Endothelial cell of umbilical vein (primary cell): Measurements from ENCODE around the gene PPP1R3G. TPM values are rescaled to one million over a fixed set of nuclear protein-coding genes. Genes with fewer than 3 reads are reported as not detected.

ENCODE experiments used
- BruUV-seq: library from RNA; stranded (reverse); fragments of 400-500 nt; replicated peaks from 2 replicates; lab custom pipeline; 2021; lab: Mats Ljungman, UMichigan
- CTCF ChIA-PET: fragments of 300-600, 350-600 bp; sonication (Branson Sonifier 250); formaldehyde crosslinking; loops from one replicate; lab custom pipeline; 2021; ENCODE audit warnings: antibody characterized with exemption, inconsistent platforms; lab: Charles Lee
- POLR2A ChIA-PET: fragments of 300-600, 350-600 bp; sonication (Branson Sonifier 250); formaldehyde crosslinking; loops from one replicate; lab custom pipeline; 2021; ENCODE audit warnings: antibody characterized with exemption, inconsistent platforms; lab: Charles Lee
- DNase-seq: peaks from one replicate; pipeline ENCODE4 v3.0.0-alpha.2; 2011; ENCODE audit warnings: low read depth, low spot score
- FAIRE-seq: peaks from 2 replicates; lab custom pipeline; 2011; peaks lifted over from hg19 to GRCh38; lab: Jason Lieb, UNC
- H2AFZ ChIP-seq: 2 replicates; pipeline ENCODE4 v1.6.0; 2012; ENCODE audit warnings: low read depth, low read length, control low read depth, inconsistent platforms
- H3K27ac ChIP-seq: 2 replicates; pipeline ENCODE4 v1.5.1; 2011; ENCODE audit warnings: low read depth, mild to moderate bottlenecking, control low read depth, low read length, moderate library complexity; ENCODE audit not compliant: insufficient read depth
- H3K27me3 ChIP-seq, 2 experiments: 2 replicates each; pipeline versions ENCODE4 v1.6.0 to v1.6.1; 2011; ENCODE audit warnings: low read length in 2 of 2, mixed read lengths in 1 of 2; ENCODE audit not compliant: control insufficient read depth in 2 of 2, insufficient read depth in 2 of 2
- H3K36me3 ChIP-seq, 2 experiments: 2 replicates in 1 of 2; 3 replicates in 1 of 2; pipeline ENCODE4 v1.5.1; 2011; ENCODE audit warnings: low read length in 2 of 2, mild to moderate bottlenecking in 1 of 2, moderate library complexity in 1 of 2; ENCODE audit not compliant: control insufficient read depth in 2 of 2, insufficient read depth in 2 of 2; ENCODE audit errors: extremely low read depth in 1 of 2
- H3K4me1 ChIP-seq: 3 replicates; pipeline ENCODE4 v1.5.1; 2011; ENCODE audit warnings: mild to moderate bottlenecking, low read length; ENCODE audit not compliant: control insufficient read depth, insufficient read depth; ENCODE audit errors: extremely low read depth
- H3K4me2 ChIP-seq: 2 replicates; pipeline ENCODE4 v1.6.1; 2011; ENCODE audit warnings: low read length, control low read depth, mixed read lengths; ENCODE audit not compliant: insufficient read depth
- H3K4me3 ChIP-seq, 3 experiments: fragments of 200-600 bp in 1 of 3; sonication (generic), shearing (Covaris generic) in 1 of 3; replicated peaks in 1 of 3; 2 replicates each; pipeline ENCODE4 v1.5.1; 2011 to 2016; ENCODE audit warnings: control low read depth in 3 of 3, low read length in 3 of 3, mild to moderate bottlenecking in 2 of 3, inconsistent platforms in 1 of 3, low read depth in 1 of 3, moderate library complexity in 1 of 3; ENCODE audit not compliant: insufficient read depth in 1 of 3
- H3K79me2 ChIP-seq: 2 replicates; pipeline ENCODE4 v1.6.0; 2012; ENCODE audit warnings: low read length, inconsistent platforms; ENCODE audit not compliant: control insufficient read depth, insufficient read depth
- H3K9ac ChIP-seq: replicated peaks from 2 replicates; pipeline ENCODE3; 2011; ENCODE audit warnings: low read length, control low read depth; ENCODE audit not compliant: insufficient read depth; ENCODE audit errors: extremely low read depth
- H3K9me1 ChIP-seq: replicated peaks from 3 replicates; pipeline ENCODE4 v1.6.0; 2011; ENCODE audit warnings: mild to moderate bottlenecking, low read length; ENCODE audit not compliant: control insufficient read depth, insufficient read depth; ENCODE audit errors: extremely low read depth
- H3K9me3 ChIP-seq: replicated peaks from 2 replicates; pipeline ENCODE4 v1.5.1; 2012; ENCODE audit warnings: low read length, inconsistent platforms; ENCODE audit not compliant: control insufficient read depth, insufficient read depth
- H4K20me1 ChIP-seq: replicated peaks from 2 replicates; pipeline ENCODE3; 2011; ENCODE audit warnings: mild to moderate bottlenecking, low read length; ENCODE audit not compliant: control insufficient read depth, insufficient read depth; ENCODE audit errors: extremely low read depth
- EZH2 ChIP-seq: IDR thresholded peaks from 2 replicates; pipeline ENCODE4 v1.6.1; 2012; ENCODE audit warnings: borderline replicate concordance, low read depth, mild to moderate bottlenecking, moderate library complexity, low read length, inconsistent platforms; ENCODE audit not compliant: severe bottlenecking
- FOS ChIP-seq: IDR thresholded peaks from 2 replicates; pipeline ENCODE4 v1.6.1; 2011; ENCODE audit warnings: mild to moderate bottlenecking, low read length, moderate library complexity, borderline replicate concordance; ENCODE audit not compliant: insufficient read depth
- GATA2 ChIP-seq: IDR thresholded peaks from 2 replicates; pipeline ENCODE4 v1.7.0; 2011; ENCODE audit warnings: low read depth, mild to moderate bottlenecking, moderate library complexity, mixed read lengths, low read length; ENCODE audit not compliant: insufficient read length, insufficient read depth
- JUN ChIP-seq: IDR thresholded peaks from 2 replicates; pipeline ENCODE4 v1.6.1; 2011; ENCODE audit warnings: borderline replicate concordance, low read depth; ENCODE audit not compliant: insufficient read length, insufficient read depth
- MYC ChIP-seq: IDR thresholded peaks from one replicate; pipeline ENCODE4 v1.6.1; 2011; ENCODE audit warnings: mild to moderate bottlenecking, low read depth, low read length
- POLR2A ChIP-seq: IDR thresholded peaks from 2 replicates; pipeline ENCODE4 v1.6.1; 2012; ENCODE audit warnings: low read depth, mild to moderate bottlenecking, control low read depth, low read length
- POLR2AphosphoS5 ChIP-seq: IDR thresholded peaks from 2 replicates; pipeline ENCODE4 v1.6.1; 2012; ENCODE audit warnings: low read depth, mild to moderate bottlenecking, control low read depth, low read length, moderate library complexity; ENCODE audit not compliant: insufficient read depth
- dilution Hi-C: fragments of 300-500 bp; cut with MboI; formaldehyde crosslinking; loops from one replicate; pipeline ENCODE4 v1.15.0; 2019; ENCODE audit warnings: low sequenced_read_pairs; ENCODE audit not compliant: extremely low pct_ligation_motif_present
- intact Hi-C: fragments of 100-400 bp; cut with micrococcal nuclease; formaldehyde crosslinking; loops from one replicate; pipeline ENCODE4 v1.10.0; 2022
- polyA plus RNA-seq, 4 experiments: library from polyadenylated mRNA; depleted of rRNA in 3 of 4; stranded (reverse) in 3 of 4; unstranded in 1 of 4; fragments of >200 nt; gene quantifications; 2 replicates each; pipeline versions ENCODE4 v1.2.1 to v1.2.3, GENCODE V29; 2011 to 2012; ENCODE audit warnings: missing spikeins in 1 of 4
- total RNA-seq: library from RNA; stranded (reverse); gene quantifications from 2 replicates; pipeline ENCODE4 v1.2.3, GENCODE V29; 2021
- TF ChIP-seq, protein P1 (sequence below), 2 donors: IDR thresholded peaks; 1 replicate in 1 of 2; 2 replicates in 1 of 2; pipeline ENCODE4 v1.5.1; 2011; ENCODE audit warnings: low read length in 2 of 2, mild to moderate bottlenecking in 2 of 2, moderate library complexity in 2 of 2, control low read depth in 1 of 2, inconsistent platforms in 1 of 2, low read depth in 1 of 2; ENCODE audit not compliant: insufficient read depth in 1 of 2; ENCODE audit errors: extremely low read depth in 1 of 2
- TF ChIP-seq, protein P2 (sequence below): IDR thresholded peaks from 2 replicates; pipeline ENCODE4 v1.6.1; 2011; ENCODE audit not compliant: insufficient read depth, insufficient read length

The PPP1R3G gene
- total and polyA plus RNA-seq, 2 donors (not counting 3 experiments of a cell fraction or from before 2014, with no cell fraction given): 0.04 to 0.09 TPM

GRCh38 chr6:5102267-5102970 is 17.3 kb downstream of the PPP1R3G start:
- POLR2A ChIA-PET: no interaction called here

GRCh38 chr6:5103250-5103649 is 18.1 kb downstream of the PPP1R3G start:
- DNase-seq (no peak), FAIRE-seq (no peak)
- Histone ChIP-seq H3K9me3 (no peaks in the 10 kb centered on the region), H3K9ac (no peak overlapping the region), H2AFZ (no peak overlapping the region), H3K4me1 (no peaks in the 10 kb centered on the region), H3K79me2 (no peaks in the 10 kb centered on the region), H4K20me1 (no peaks in the 10 kb centered on the region), H3K4me2 (no peak overlapping the region), H3K9me1 (no peaks in the 10 kb centered on the region), H3K27ac (no peak overlapping the region), H3K36me3 (no peaks in the 10 kb centered on the region), H3K27me3 (no peaks in the 10 kb centered on the region), H3K4me3 (no peak overlapping the region)
- ChIA-PET CTCF (interaction anchor here (1.5 to 2.1 kb wide), 2 partner anchors 10 to 40 kb away, joined by 4 to 5 read pairs; no protein-coding TSS in a partner anchor), POLR2A (no interaction called here)
- BruUV-seq: no TSS peak
- intact Hi-C loops: no loop called here
- dilution Hi-C loops: no loop called here
- TF ChIP-seq GATA2 (no peak), FOS (no peak), JUN (no peak), EZH2 (no peak), POLR2A (no peak), MYC (no peak), POLR2AphosphoS5 (no peak)
- TF ChIP-seq, protein P1, sequence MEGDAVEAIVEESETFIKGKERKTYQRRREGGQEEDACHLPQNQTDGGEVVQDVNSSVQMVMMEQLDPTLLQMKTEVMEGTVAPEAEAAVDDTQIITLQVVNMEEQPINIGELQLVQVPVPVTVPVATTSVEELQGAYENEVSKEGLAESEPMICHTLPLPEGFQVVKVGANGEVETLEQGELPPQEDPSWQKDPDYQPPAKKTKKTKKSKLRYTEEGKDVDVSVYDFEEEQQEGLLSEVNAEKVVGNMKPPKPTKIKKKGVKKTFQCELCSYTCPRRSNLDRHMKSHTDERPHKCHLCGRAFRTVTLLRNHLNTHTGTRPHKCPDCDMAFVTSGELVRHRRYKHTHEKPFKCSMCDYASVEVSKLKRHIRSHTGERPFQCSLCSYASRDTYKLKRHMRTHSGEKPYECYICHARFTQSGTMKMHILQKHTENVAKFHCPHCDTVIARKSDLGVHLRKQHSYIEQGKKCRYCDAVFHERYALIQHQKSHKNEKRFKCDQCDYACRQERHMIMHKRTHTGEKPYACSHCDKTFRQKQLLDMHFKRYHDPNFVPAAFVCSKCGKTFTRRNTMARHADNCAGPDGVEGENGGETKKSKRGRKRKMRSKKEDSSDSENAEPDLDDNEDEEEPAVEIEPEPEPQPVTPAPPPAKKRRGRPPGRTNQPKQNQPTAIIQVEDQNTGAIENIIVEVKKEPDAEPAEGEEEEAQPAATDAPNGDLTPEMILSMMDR (IDR thresholded peaks at IDR 0.05; ENCODE audit: extremely low read depth in 1 of 2, insufficient read depth in 1 of 2, low read depth in 1 of 2, low read length in 2 of 2): no peak
- TF ChIP-seq, protein P2, sequence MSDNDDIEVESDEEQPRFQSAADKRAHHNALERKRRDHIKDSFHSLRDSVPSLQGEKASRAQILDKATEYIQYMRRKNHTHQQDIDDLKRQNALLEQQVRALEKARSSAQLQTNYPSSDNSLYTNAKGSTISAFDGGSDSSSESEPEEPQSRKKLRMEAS: no peak

More at GRCh38 chr6:5102267-5102970, 17.3 kb downstream of the PPP1R3G start:
- Histone ChIP-seq H3K79me2 (no peaks in the 10 kb centered on the region), H3K27me3 (no peaks in the 10 kb centered on the region), H3K9me3 (no peaks in the 10 kb centered on the region), H3K4me2 (no peak overlapping the region), H3K4me1 (no peaks in the 10 kb centered on the region), H3K9ac (no peak overlapping the region), H3K27ac (no peak overlapping the region), H3K36me3 (no peaks in the 10 kb centered on the region), H4K20me1 (no peaks in the 10 kb centered on the region), H3K9me1 (no peaks in the 10 kb centered on the region), H2AFZ (no peak overlapping the region), H3K4me3 (no peak overlapping the region)
- intact Hi-C loops: no loop called here
- CTCF ChIA-PET: interaction anchor here (1.5 to 2.1 kb wide), 3 partner anchors 11 to 72 kb away, joined by 4 to 5 read pairs (median 5); no protein-coding TSS in a partner anchor
- DNase-seq (no peak), FAIRE-seq (no peak)
- dilution Hi-C loops: no loop called here
- TF ChIP-seq MYC: no peak
- BruUV-seq: no TSS peak
